Thoracic aorta (tissue), 2 donors: ENCODE results near the gene TCP11. TPM values are rescaled to one million over a fixed set of nuclear protein-coding genes. Genes with fewer than 3 reads are reported as not detected.

ENCODE experiments used
- ATAC-seq: fragments of 150-250 bp; one replicate; pipeline ENCODE4 v1.8.0; 2017; ENCODE audit warnings: low read depth; ENCODE audit not compliant: insufficient number of reproducible peaks, low FRiP score
- DNase-seq: peaks from one replicate; pipeline ENCODE4 v3.0.0-alpha.2; 2020; ENCODE audit warnings: low spot score
- H3K27ac ChIP-seq, 2 donors: fragments of 200-600 bp; sonication (generic); 1 replicate in 1 of 2; 2 replicates in 1 of 2; pipeline ENCODE4 v1.5.1; 2016; ENCODE audit warnings: mild to moderate bottlenecking in 2 of 2, moderate library complexity in 2 of 2
- H3K27me3 ChIP-seq: fragments of 200-600 bp; sonication (generic); replicated peaks from 2 replicates; pipeline ENCODE4 v1.6.0; 2016; ENCODE audit warnings: mild to moderate bottlenecking; ENCODE audit not compliant: insufficient read depth
- H3K36me3 ChIP-seq: fragments of 200-600 bp; sonication (generic); one replicate; pipeline ENCODE4 v1.5.1; 2016
- H3K4me1 ChIP-seq, 2 donors: fragments of 200-600 bp; sonication (generic); 1 replicate in 1 of 2; 2 replicates in 1 of 2; pipeline versions ENCODE4 v1.5.1 to v1.6.0; 2016; ENCODE audit warnings: low read depth in 2 of 2, mild to moderate bottlenecking in 1 of 2; ENCODE audit not compliant: control insufficient read depth in 1 of 2
- H3K4me3 ChIP-seq: fragments of 200-600 bp; sonication (generic); 2 replicates; pipeline ENCODE4 v1.5.1; 2016; ENCODE audit warnings: mild to moderate bottlenecking
- H3K9me3 ChIP-seq: fragments of 200-600 bp; sonication (generic); 2 replicates; pipeline ENCODE4 v1.5.1; 2016
- total RNA-seq, 2 donors: library from RNA; depleted of rRNA; stranded (reverse); fragments of >200 nt; gene quantifications; one replicate each; pipeline versions ENCODE4 v1.1.0 to v1.2.3, GENCODE V29; 2016
- TF ChIP-seq, protein P1 (sequence below): fragments of 200-600 bp; sonication (generic); IDR thresholded peaks from one replicate; pipeline ENCODE4 v1.5.1; 2019; ENCODE audit warnings: antibody characterized with exemption

TCP11 gene
- total RNA-seq, 2 donors from 2014 or later, result not detected

GRCh38 chr6:35177157-35177556 lies 36.0 kb upstream of the TCP11 start:
- no peak for ATAC-seq
- no peaks in the 10 kb centered on the region for H3K27me3 ChIP-seq

DNA sequence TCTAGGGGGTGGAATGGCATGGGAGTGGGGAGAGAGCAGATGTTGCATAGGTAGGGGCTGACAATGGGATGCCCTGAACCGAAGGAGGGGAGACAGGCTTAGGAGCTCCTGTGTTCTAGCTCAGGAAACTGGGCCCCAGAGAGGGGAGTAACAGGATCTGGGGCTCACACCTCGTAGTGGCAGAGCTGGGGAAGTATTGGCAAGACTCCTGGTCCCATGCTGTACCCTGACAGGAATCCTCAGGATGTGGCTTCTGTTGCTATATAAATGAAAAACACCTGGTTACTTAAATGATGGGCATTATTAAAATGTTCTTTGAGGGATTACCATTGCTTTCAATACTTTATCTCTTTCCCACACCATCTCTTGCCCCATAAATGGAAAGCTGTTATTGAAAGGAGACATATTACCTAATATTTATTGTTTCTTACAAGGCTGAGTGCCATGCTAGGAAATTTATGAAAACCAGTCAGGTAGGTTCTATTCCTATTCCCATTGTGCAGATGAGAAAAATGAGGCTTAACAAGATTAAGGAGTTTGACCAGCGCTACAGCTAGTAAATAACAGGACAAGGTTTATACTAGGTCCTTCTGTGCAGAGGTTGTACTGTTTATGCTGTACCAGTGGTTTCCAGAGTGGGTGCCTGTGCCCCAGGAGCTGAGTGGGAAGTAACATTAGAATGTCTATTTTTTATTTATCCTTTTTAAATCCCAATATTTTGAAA lies 35.3 kb upstream of the TCP11 start:
- ATAC-seq (no peak), DNase-seq (no peak)
- H3K4me3 ChIP-seq, result no peak overlapping the region
- H3K27ac ChIP-seq, result no peak overlapping the region
- TF ChIP-seq, protein P1, sequence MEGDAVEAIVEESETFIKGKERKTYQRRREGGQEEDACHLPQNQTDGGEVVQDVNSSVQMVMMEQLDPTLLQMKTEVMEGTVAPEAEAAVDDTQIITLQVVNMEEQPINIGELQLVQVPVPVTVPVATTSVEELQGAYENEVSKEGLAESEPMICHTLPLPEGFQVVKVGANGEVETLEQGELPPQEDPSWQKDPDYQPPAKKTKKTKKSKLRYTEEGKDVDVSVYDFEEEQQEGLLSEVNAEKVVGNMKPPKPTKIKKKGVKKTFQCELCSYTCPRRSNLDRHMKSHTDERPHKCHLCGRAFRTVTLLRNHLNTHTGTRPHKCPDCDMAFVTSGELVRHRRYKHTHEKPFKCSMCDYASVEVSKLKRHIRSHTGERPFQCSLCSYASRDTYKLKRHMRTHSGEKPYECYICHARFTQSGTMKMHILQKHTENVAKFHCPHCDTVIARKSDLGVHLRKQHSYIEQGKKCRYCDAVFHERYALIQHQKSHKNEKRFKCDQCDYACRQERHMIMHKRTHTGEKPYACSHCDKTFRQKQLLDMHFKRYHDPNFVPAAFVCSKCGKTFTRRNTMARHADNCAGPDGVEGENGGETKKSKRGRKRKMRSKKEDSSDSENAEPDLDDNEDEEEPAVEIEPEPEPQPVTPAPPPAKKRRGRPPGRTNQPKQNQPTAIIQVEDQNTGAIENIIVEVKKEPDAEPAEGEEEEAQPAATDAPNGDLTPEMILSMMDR, result no peak
- H3K4me1 ChIP-seq, result peaks cover 23 to 38% of the 10 kb centered on the region in 2 donors
- no peaks in the 10 kb centered on the region for H3K36me3 ChIP-seq
- H3K9me3 ChIP-seq, result no peaks in the 10 kb centered on the region
- H3K27me3 ChIP-seq, result no peaks in the 10 kb centered on the region

More at GRCh38 chr6:35177157-35177556, 36.0 kb upstream of the TCP11 start:
- no peak overlapping the region for H3K4me3 ChIP-seq
- no peak overlapping the region for H3K27ac ChIP-seq
- H3K9me3 ChIP-seq, result no peaks in the 10 kb centered on the region
- no peak for DNase-seq
- TF ChIP-seq, protein P1, result no peak
- H3K36me3 ChIP-seq, result no peaks in the 10 kb centered on the region
- peaks cover 30 to 45% of the 10 kb centered on the region in 2 donors for H3K4me1 ChIP-seq

DNA sequence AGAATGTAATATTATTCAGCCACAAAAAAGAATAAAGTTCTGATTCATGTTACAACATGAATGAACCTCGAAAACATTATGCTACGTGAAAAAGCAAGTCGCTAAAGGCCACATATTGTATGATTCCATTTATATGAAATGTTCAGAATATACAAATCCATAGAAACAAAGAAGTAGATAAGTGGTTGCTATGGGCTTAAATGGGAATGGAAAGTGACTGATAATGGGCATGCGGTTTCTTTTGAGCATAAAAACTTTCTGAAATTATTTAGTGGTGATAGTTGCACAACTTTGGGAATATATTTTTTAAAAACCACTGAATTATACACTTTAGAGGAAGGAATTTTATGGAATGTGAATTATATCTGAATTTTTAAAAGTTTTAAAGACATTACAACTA lies 33.4 kb upstream of the TCP11 start:
- ATAC-seq (no peak), DNase-seq (no peak)
- Histone ChIP-seq H3K27ac (no peak overlapping the region), H3K27me3 (no peaks in the 10 kb centered on the region), H3K4me1 (peaks cover 12 to 20% of the 10 kb centered on the region in 2 donors), H3K4me3 (no peak overlapping the region), H3K9me3 (no peaks in the 10 kb centered on the region), H3K36me3 (no peaks in the 10 kb centered on the region)
- TF ChIP-seq, protein P1, result no peak

DNA sequence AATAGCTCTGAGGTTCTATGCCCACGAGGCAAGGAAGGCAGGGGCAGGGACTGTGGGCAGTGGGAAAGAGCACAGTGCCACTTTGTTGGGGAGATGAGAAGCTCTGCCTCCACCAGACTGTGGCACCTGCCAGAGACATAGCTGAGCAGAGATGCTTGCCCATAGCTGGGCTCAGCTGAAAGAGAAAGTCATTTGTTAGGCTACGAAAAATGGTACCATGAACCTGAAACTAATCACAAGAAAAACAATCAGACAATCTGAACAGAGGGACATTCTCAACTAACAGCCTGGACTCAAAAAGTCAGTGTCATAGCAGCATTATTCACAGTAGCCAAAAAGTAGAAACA lies 32.9 kb upstream of the TCP11 start:
- Histone ChIP-seq H3K27me3 (no peaks in the 10 kb centered on the region), H3K27ac (no peak overlapping the region), H3K36me3 (no peaks in the 10 kb centered on the region), H3K9me3 (no peaks in the 10 kb centered on the region), H3K4me3 (no peak overlapping the region), H3K4me1 (peaks cover 8 to 16% of the 10 kb centered on the region in 2 donors)
- TF ChIP-seq, protein P1, result no peak
- ATAC-seq (no peak), DNase-seq (no peak)

- H3K4me3 ChIP-seq, result no peak overlapping the region
- H3K9me3 ChIP-seq, result no peaks in the 10 kb centered on the region
- H3K4me1 ChIP-seq, result peaks cover 3 to 11% of the 10 kb centered on the region in 2 donors
- H3K27me3 ChIP-seq, result no peaks in the 10 kb centered on the region
- no peaks in the 10 kb centered on the region for H3K36me3 ChIP-seq
- no peak overlapping the region for H3K27ac ChIP-seq
- DNase-seq, result no peak
- no peak for ATAC-seq
- TF ChIP-seq, protein P1, result no peak
Observed at GRCh38 chr6:35173427-35174087, 32.4 kb upstream of the TCP11 start.
